GM23338 (cell line): ENCODE results near the gene HOXD9. TPM values are rescaled to one million over a fixed set of nuclear protein-coding genes. Genes with fewer than 3 reads are reported as not detected.

ENCODE experiments used
- ATAC-seq: fragments of 200-7000 bp; cut with Tn5 transposase; 3 replicates; pipeline ENCODE4 v1.9.1; 2020
- DNase-seq: peaks from one replicate; pipeline ENCODE4 v3.0.0-alpha.2; 2015; ENCODE audit warnings: low spot score
- H2AFZ ChIP-seq: fragments of 200-600 bp; sonication (generic); 2 replicates; pipeline ENCODE4 v1.8.0; 2016; ENCODE audit warnings: antibody characterized with exemption, mild to moderate bottlenecking, moderate library complexity
- H3F3A ChIP-seq: fragments of 200-600 bp; sonication (generic); replicated peaks from 2 replicates; pipeline ENCODE4 v1.8.0; 2017; ENCODE audit warnings: antibody characterized with exemption, mixed run types, low read depth
- H3K27ac ChIP-seq: fragments of 200-600 bp; sonication (generic); 2 replicates; pipeline ENCODE4 v1.6.1; 2016; ENCODE audit warnings: low read depth
- H3K27me3 ChIP-seq: fragments of 200-600 bp; sonication (generic); 2 replicates; pipeline ENCODE4 v1.8.0; 2016; ENCODE audit warnings: mild to moderate bottlenecking, mixed run types, moderate library complexity; ENCODE audit not compliant: insufficient read depth
- H3K36me3 ChIP-seq: fragments of 200-600 bp; sonication (generic); 2 replicates; pipeline ENCODE4 v1.8.0; 2016; ENCODE audit warnings: mild to moderate bottlenecking; ENCODE audit not compliant: insufficient read depth
- H3K4me1 ChIP-seq: fragments of 200-600 bp; sonication (generic); 2 replicates; pipeline ENCODE4 v1.8.0; 2016; ENCODE audit warnings: mild to moderate bottlenecking, moderate library complexity; ENCODE audit not compliant: insufficient read depth
- H3K4me2 ChIP-seq: fragments of 200-600 bp; sonication (generic); 2 replicates; pipeline ENCODE4 v1.7.1; 2017; ENCODE audit warnings: mixed run types
- H3K4me3 ChIP-seq: fragments of 200-600 bp; sonication (generic); 2 replicates; pipeline ENCODE4 v1.6.1; 2016; ENCODE audit warnings: mixed run types
- H3K79me2 ChIP-seq: fragments of 200-600 bp; sonication (generic); replicated peaks from 2 replicates; pipeline ENCODE4 v1.8.0; 2017; ENCODE audit warnings: mild to moderate bottlenecking; ENCODE audit not compliant: insufficient read depth
- H3K9me2 ChIP-seq: fragments of 200-600 bp; sonication (generic); 2 replicates; pipeline ENCODE4 v1.8.0; 2017; ENCODE audit not compliant: insufficient read depth
- H4K20me1 ChIP-seq: fragments of 200-600 bp; sonication (generic); replicated peaks from 2 replicates; pipeline ENCODE4 v1.8.0; 2017; ENCODE audit warnings: mild to moderate bottlenecking; ENCODE audit not compliant: insufficient read depth
- H3K27ac Mint-ChIP-seq: 2 replicates; pipeline ENCODE4 v1.8.0; 2020; ENCODE audit warnings: inconsistent platforms, mild to moderate bottlenecking, moderate library complexity, mixed read lengths
- H3K27me3 Mint-ChIP-seq: 3 replicates; pipeline ENCODE4 v1.8.0; 2022; ENCODE audit warnings: low read depth, mild to moderate bottlenecking, moderate library complexity, mixed read lengths, inconsistent platforms; ENCODE audit not compliant: insufficient read depth, poor library complexity
- H3K36me3 Mint-ChIP-seq: 3 replicates; pipeline ENCODE4 v1.8.0; 2021; ENCODE audit warnings: low read depth, mild to moderate bottlenecking, inconsistent platforms, moderate library complexity, mixed read lengths
- H3K4me1 Mint-ChIP-seq: 3 replicates; pipeline ENCODE4 v1.8.0; 2020; ENCODE audit warnings: mild to moderate bottlenecking, inconsistent platforms, mixed read lengths
- H3K4me3 Mint-ChIP-seq: 3 replicates; pipeline ENCODE4 v1.8.0; 2021; ENCODE audit warnings: moderate library complexity, mild to moderate bottlenecking, inconsistent platforms, mixed read lengths
- H3K9me3 Mint-ChIP-seq: 3 replicates; pipeline ENCODE4 v1.8.0; 2020; ENCODE audit warnings: moderate library complexity, mild to moderate bottlenecking, inconsistent platforms, mixed read lengths
- CREB1 ChIP-seq: fragments of 250-450 bp; sonication (Bioruptor Pico); IDR thresholded peaks from 2 replicates; pipeline ENCODE4 v1.5.0; 2020; ENCODE audit warnings: low read depth, mild to moderate bottlenecking, moderate library complexity
- CTCF ChIP-seq, 2 experiments: fragments of 200-600 bp in 1 of 2; sonication (generic) in 1 of 2; conservative IDR thresholded peaks; 2 replicates each; pipeline versions ENCODE4 v1.5.1 to v1.6.1; 2016 to 2017; ENCODE audit warnings: antibody characterized with exemption in 2 of 2, low read depth in 2 of 2, mild to moderate bottlenecking in 2 of 2, moderate library complexity in 1 of 2
- EZH2 ChIP-seq: fragments of 200-600 bp; sonication (generic); IDR thresholded peaks from one replicate; pipeline ENCODE4 v1.8.0; 2017; ENCODE audit warnings: antibody characterized with exemption, mild to moderate bottlenecking, low read depth; ENCODE audit not compliant: unreplicated experiment
- EZH2phosphoT487 ChIP-seq: fragments of 200-600 bp; sonication (generic); IDR thresholded peaks from one replicate; pipeline ENCODE4 v1.8.1; 2018; ENCODE audit warnings: antibody characterized with exemption; ENCODE audit not compliant: unreplicated experiment
- JUNB ChIP-seq: IDR thresholded peaks from one replicate; pipeline ENCODE4 v1.6.1; 2016; ENCODE audit warnings: antibody characterized with exemption; ENCODE audit not compliant: unreplicated experiment
- NANOG ChIP-seq: IDR thresholded peaks from 2 replicates; pipeline ENCODE4 v1.6.1; 2016; ENCODE audit warnings: antibody characterized with exemption, borderline replicate concordance
- POLR2AphosphoS5 ChIP-seq: IDR thresholded peaks from 2 replicates; pipeline ENCODE4 v1.6.1; 2016; ENCODE audit warnings: antibody characterized with exemption, low read depth
- STAT1 ChIP-seq: IDR thresholded peaks from one replicate; pipeline ENCODE4 v1.6.1; 2016; ENCODE audit warnings: antibody characterized with exemption; ENCODE audit not compliant: unreplicated experiment
- ZNF114 ChIP-seq: fragments of 250-450 bp; sonication (Bioruptor Pico); IDR thresholded peaks from 2 replicates; pipeline ENCODE4 v1.5.0; 2020; ENCODE audit warnings: mild to moderate bottlenecking, moderate library complexity
- ZNF331 ChIP-seq: fragments of 250-450 bp; sonication (Bioruptor Pico); IDR thresholded peaks from 2 replicates; pipeline ENCODE4 v1.5.0; 2020; ENCODE audit warnings: low read depth, mild to moderate bottlenecking, moderate library complexity
- ZNF462 ChIP-seq: fragments of 250-450 bp; sonication (Bioruptor Pico); IDR thresholded peaks from 2 replicates; pipeline ENCODE4 v1.5.0; 2020; ENCODE audit warnings: mild to moderate bottlenecking, moderate library complexity
- polyA plus RNA-seq: library from polyadenylated mRNA; unstranded; fragments of >200 nt; fragmentation: Nextera tagmentation; extraction: Ambion mirVana; gene quantifications from 2 replicates; pipeline ENCODE4 v1.2.1, GENCODE V29; 2016
- total RNA-seq: library from RNA; depleted of rRNA; stranded (reverse); fragments of >200 nt; shearing (Covaris generic); gene quantifications from 2 replicates; pipeline ENCODE4 v1.2.3, GENCODE V29; 2014
- TF ChIP-seq, protein P1 (sequence below): IDR thresholded peaks from 2 replicates; pipeline ENCODE4 v1.6.1; 2016; ENCODE audit warnings: antibody characterized with exemption
- TF ChIP-seq, protein P2 (sequence below): IDR thresholded peaks from one replicate; pipeline ENCODE4 v1.6.1; 2018; ENCODE audit warnings: antibody characterized with exemption; ENCODE audit not compliant: unreplicated experiment

Gene HOXD9
- total and polyA plus RNA-seq, 2 experiments from 2014 or later: not detected

DNA sequence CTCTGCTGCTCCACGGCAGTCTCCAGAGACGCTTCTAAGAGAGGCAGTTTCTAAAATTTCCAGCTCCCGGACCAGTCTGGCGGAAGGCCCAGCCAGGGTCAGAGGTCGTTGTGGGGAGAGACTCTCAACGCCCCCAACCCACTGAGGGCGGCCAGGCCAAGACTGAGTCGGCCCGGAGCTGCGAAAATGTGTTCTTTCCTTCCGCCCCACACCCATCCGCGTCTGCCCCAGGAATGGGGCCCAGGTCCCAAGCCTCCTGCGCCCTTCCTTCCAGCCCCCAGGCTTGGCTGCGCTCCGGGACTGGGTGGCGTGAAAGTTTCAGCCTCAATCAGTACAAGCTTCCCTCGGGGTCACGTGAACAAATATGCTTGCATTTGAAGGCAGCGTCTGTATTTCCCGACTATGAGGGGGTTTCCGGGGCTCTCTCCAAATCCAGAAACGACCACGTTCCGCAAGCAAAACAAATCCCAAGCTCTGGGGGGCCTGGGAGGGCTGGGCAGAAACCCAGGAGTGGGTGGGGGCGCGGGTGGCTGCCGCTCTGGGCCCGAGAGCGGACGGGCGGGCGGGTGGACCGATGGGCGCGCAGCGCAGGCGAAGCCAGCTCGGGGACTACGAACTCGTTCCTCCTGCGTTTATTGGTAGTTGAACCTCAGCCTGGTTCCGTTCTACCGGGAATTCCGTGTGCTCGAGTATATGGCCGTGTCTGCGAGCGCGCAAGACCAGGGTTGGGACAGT is 37.9 kb downstream of the HOXD9 start:
- peak; percentile 37 for TF ChIP-seq EZH2
- TF ChIP-seq POLR2AphosphoS5: no peak
- TF ChIP-seq, protein P1, sequence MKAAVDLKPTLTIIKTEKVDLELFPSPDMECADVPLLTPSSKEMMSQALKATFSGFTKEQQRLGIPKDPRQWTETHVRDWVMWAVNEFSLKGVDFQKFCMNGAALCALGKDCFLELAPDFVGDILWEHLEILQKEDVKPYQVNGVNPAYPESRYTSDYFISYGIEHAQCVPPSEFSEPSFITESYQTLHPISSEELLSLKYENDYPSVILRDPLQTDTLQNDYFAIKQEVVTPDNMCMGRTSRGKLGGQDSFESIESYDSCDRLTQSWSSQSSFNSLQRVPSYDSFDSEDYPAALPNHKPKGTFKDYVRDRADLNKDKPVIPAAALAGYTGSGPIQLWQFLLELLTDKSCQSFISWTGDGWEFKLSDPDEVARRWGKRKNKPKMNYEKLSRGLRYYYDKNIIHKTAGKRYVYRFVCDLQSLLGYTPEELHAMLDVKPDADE: no peak
- TF ChIP-seq ZNF331: no peak
- no peak for TF ChIP-seq CREB1 (CRISPR knock-in tag)
- peak; percentile 32 for TF ChIP-seq EZH2phosphoT487
- no peak for TF ChIP-seq NANOG
- no peak for TF ChIP-seq CTCF (conservative IDR thresholded peaks at IDR 0.05; ENCODE audit: low read depth in 2 of 2)
- TF ChIP-seq JUNB: no peak
- TF ChIP-seq ZNF114: no peak
- no peak for TF ChIP-seq ZNF462 (CRISPR knock-in tag)
- TF ChIP-seq, protein P2, sequence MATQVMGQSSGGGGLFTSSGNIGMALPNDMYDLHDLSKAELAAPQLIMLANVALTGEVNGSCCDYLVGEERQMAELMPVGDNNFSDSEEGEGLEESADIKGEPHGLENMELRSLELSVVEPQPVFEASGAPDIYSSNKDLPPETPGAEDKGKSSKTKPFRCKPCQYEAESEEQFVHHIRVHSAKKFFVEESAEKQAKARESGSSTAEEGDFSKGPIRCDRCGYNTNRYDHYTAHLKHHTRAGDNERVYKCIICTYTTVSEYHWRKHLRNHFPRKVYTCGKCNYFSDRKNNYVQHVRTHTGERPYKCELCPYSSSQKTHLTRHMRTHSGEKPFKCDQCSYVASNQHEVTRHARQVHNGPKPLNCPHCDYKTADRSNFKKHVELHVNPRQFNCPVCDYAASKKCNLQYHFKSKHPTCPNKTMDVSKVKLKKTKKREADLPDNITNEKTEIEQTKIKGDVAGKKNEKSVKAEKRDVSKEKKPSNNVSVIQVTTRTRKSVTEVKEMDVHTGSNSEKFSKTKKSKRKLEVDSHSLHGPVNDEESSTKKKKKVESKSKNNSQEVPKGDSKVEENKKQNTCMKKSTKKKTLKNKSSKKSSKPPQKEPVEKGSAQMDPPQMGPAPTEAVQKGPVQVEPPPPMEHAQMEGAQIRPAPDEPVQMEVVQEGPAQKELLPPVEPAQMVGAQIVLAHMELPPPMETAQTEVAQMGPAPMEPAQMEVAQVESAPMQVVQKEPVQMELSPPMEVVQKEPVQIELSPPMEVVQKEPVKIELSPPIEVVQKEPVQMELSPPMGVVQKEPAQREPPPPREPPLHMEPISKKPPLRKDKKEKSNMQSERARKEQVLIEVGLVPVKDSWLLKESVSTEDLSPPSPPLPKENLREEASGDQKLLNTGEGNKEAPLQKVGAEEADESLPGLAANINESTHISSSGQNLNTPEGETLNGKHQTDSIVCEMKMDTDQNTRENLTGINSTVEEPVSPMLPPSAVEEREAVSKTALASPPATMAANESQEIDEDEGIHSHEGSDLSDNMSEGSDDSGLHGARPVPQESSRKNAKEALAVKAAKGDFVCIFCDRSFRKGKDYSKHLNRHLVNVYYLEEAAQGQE: no peak
- no peak for TF ChIP-seq STAT1
- Histone ChIP-seq H3K27ac (no peak overlapping the region), H2AFZ (peak overlapping the region; percentile 47; the same call in 1 of the 2 replicates), H3K36me3 (no peaks in the 10 kb centered on the region), H3K4me3 (peak overlapping the region; percentile 41), H3K4me2 (peak overlapping the region; percentile 64; the same call in 1 of the 2 replicates), H3K27me3 (peaks cover 100% of the 10 kb centered on the region), H3K4me1 (peaks cover 58% of the 10 kb centered on the region), H3F3A (peaks cover 26% of the 10 kb centered on the region), H3K9me2 (no peaks in the 10 kb centered on the region), H3K79me2 (no peaks in the 10 kb centered on the region), H4K20me1 (peaks cover 43% of the 10 kb centered on the region)
- Mint-ChIP-seq H3K36me3 (no peaks in the 10 kb centered on the region), H3K27me3 (peaks cover 99% of the 10 kb centered on the region), H3K27ac (no peak overlapping the region), H3K4me1 (peaks cover 49% of the 10 kb centered on the region), H3K9me3 (peaks cover 10% of the 10 kb centered on the region; the same call in 2 of the 3 replicates), H3K4me3 (no peak overlapping the region)
- ATAC-seq (peak; percentile 11), DNase-seq (peak; percentile 46)
